H1 (cell line): Measurements from ENCODE around the gene CHST12.

Source experiments
- CTCF ChIP-seq, 3 experiments: IDR thresholded peaks; 1 replicate in 2 of 3; 2 replicates in 1 of 3; pipeline versions ENCODE4 v1.5.1 to v1.6.1; 2011; ENCODE audit warnings: low read length in 3 of 3, mild to moderate bottlenecking in 3 of 3, inconsistent platforms in 2 of 3, low read depth in 1 of 3, moderate library complexity in 1 of 3; ENCODE audit not compliant: insufficient read depth in 1 of 3; ENCODE audit errors: control extremely low read depth in 1 of 3
- POLR2A ChIP-seq, 2 experiments: IDR thresholded peaks; 1 replicate in 1 of 2; 2 replicates in 1 of 2; pipeline ENCODE4 v1.6.1; 2011; ENCODE audit warnings: low read depth in 2 of 2, low read length in 2 of 2, mild to moderate bottlenecking in 2 of 2; ENCODE audit errors: control extremely low read depth in 1 of 2

DNA sequence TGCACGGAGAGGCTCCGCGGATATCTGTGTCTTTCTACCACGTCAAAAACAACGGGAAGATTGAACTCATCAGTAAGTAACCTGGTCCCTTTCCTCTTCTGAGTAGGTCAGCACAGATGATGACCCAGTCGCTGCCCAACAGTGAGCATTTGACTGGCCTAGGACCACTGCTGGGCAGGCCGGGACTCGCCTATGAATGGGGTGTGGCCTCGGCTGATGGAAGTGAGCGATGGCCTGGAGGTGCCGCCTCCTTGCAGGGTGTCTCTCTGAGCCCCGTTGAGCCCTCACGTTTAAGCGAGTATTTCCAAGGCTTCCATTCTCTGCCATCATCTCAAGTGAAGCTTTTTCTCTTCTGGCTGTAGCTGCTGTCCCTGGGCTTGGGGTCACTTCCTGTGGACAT, 30.7 kb upstream of the CHST12 start:
- TF ChIP-seq POLR2A (IDR thresholded peaks at IDR 0.05; ENCODE audit: control extremely low read depth in 1 of 2, low read depth in 2 of 2, low read length in 2 of 2) (no peak; a peak in 1 of 3 replicates), CTCF (IDR thresholded peaks at IDR 0.05; ENCODE audit: control extremely low read depth in 1 of 3, insufficient read depth in 1 of 3, low read depth in 1 of 3, low read length in 3 of 3) (no peak)
